OCI-LY1 (cell line): ENCODE measurements around the gene DPRX.

Experiments
- H2AFZ ChIP-seq: fragments of 200-600 bp; sonication (generic), shearing (Covaris generic); 2 replicates; pipeline ENCODE4 v1.6.0; 2014; ENCODE audit warnings: antibody characterized with exemption, mild to moderate bottlenecking, low read length
- H3F3A ChIP-seq: fragments of 200-600 bp; sonication (generic), shearing (Covaris generic); 2 replicates; pipeline ENCODE4 v1.6.0; 2014; ENCODE audit warnings: mild to moderate bottlenecking, antibody characterized with exemption, low read length, moderate library complexity; ENCODE audit not compliant: insufficient read depth
- H3K27ac ChIP-seq: fragments of 200-600 bp; sonication (generic); 2 replicates; pipeline ENCODE4 v1.5.1; 2014; ENCODE audit warnings: low read length, mixed run types, mild to moderate bottlenecking, low read depth; ENCODE audit not compliant: poor library complexity, severe bottlenecking
- H3K27me3 ChIP-seq: fragments of 200-600 bp; sonication (generic); 2 replicates; pipeline ENCODE4 v1.6.0; 2014; ENCODE audit warnings: antibody characterized with exemption, mild to moderate bottlenecking, low read length, moderate library complexity; ENCODE audit not compliant: insufficient read depth
- H3K36me3 ChIP-seq: fragments of 200-600 bp; sonication (generic); 2 replicates; pipeline ENCODE4 v1.6.1; 2014; ENCODE audit warnings: mild to moderate bottlenecking, antibody characterized with exemption, low read length, moderate library complexity, mixed read lengths; ENCODE audit not compliant: insufficient read depth
- H3K4me1 ChIP-seq: fragments of 200-600 bp; sonication (generic); 2 replicates; pipeline ENCODE4 v1.5.1; 2014; ENCODE audit warnings: mild to moderate bottlenecking, low read length, moderate library complexity; ENCODE audit not compliant: insufficient read depth, severe bottlenecking
- H3K4me2 ChIP-seq: fragments of 200-600 bp; sonication (generic), shearing (Covaris generic); 2 replicates; pipeline ENCODE4 v1.6.1; 2014; ENCODE audit warnings: low read length
- H3K4me3 ChIP-seq: fragments of 200-600 bp; sonication (generic); 2 replicates; pipeline ENCODE4 v1.5.1; 2014; ENCODE audit warnings: low read length, low read depth, mild to moderate bottlenecking, mixed read lengths; ENCODE audit not compliant: poor library complexity, severe bottlenecking
- H3K79me2 ChIP-seq: fragments of 200-600 bp; shearing (Covaris generic); 2 replicates; pipeline ENCODE4 v1.6.1; 2016; ENCODE audit warnings: mixed run types, low read length, mixed read lengths; ENCODE audit not compliant: insufficient read depth
- H3K9ac ChIP-seq: fragments of 200-600 bp; sonication (generic), shearing (Covaris generic); 2 replicates; pipeline ENCODE4 v1.6.1; 2014; ENCODE audit warnings: mild to moderate bottlenecking, low read length, mixed read lengths
- H3K9me2 ChIP-seq: fragments of 200-600 bp; sonication (generic), shearing (Covaris generic); 2 replicates; pipeline ENCODE4 v1.6.1; 2014; ENCODE audit warnings: low read depth, mild to moderate bottlenecking, low read length, mixed read lengths
- H3K9me3 ChIP-seq: fragments of 200-600 bp; shearing (Covaris generic); 2 replicates; pipeline ENCODE4 v1.6.1; 2014; ENCODE audit warnings: low read length, mixed read lengths
- H4K20me1 ChIP-seq: fragments of 200-600 bp; sonication (generic), shearing (Covaris generic); 2 replicates; pipeline ENCODE4 v1.6.0; 2016; ENCODE audit warnings: mild to moderate bottlenecking, low read length; ENCODE audit not compliant: insufficient read depth
- CTCF ChIP-seq: fragments of 200-600 bp; sonication (generic), shearing (Covaris generic); IDR thresholded peaks from 2 replicates; pipeline ENCODE4 v1.5.1; 2017; ENCODE audit warnings: mild to moderate bottlenecking, antibody characterized with exemption, low read length, moderate library complexity, mixed read lengths
- EZH2 ChIP-seq: fragments of 200-600 bp; sonication (generic), shearing (Covaris generic); IDR thresholded peaks from 2 replicates; pipeline ENCODE4 v1.8.0; 2017; ENCODE audit warnings: borderline replicate concordance, mixed run types, mild to moderate bottlenecking, antibody characterized with exemption, low read length, moderate library complexity, mixed read lengths

Gene DPRX

GRCh38 chr19:53631949-53632407, at the start of gene DPRX:
Gene DPRX (plus strand): TSS chr19:53631999. CDS start chr19:53632107, 108 bp downstream.
- H3K36me3 ChIP-seq = no peaks in the 10 kb centered on the region
- H3K4me1 ChIP-seq = no peaks in the 10 kb centered on the region
- no peak within 1 kb of the TSS for H3K9ac ChIP-seq
- H3K9me3 ChIP-seq = no peaks in the 10 kb centered on the region
- no peaks in the 10 kb centered on the region for H3K79me2 ChIP-seq
- no peak within 1 kb of the TSS for H3K27ac ChIP-seq
- H3K4me2 ChIP-seq = no peak within 1 kb of the TSS
- H3K27me3 ChIP-seq = no peaks in the 10 kb centered on the region
- H4K20me1 ChIP-seq = no peaks in the 10 kb centered on the region
- no peak for TF ChIP-seq CTCF
- TF ChIP-seq EZH2 = no peak
- no peaks in the 10 kb centered on the region for H3F3A ChIP-seq
- no peaks in the 10 kb centered on the region for H3K9me2 ChIP-seq
- no peak within 1 kb of the TSS for H3K4me3 ChIP-seq
- no peak within 1 kb of the TSS for H2AFZ ChIP-seq

DNA sequence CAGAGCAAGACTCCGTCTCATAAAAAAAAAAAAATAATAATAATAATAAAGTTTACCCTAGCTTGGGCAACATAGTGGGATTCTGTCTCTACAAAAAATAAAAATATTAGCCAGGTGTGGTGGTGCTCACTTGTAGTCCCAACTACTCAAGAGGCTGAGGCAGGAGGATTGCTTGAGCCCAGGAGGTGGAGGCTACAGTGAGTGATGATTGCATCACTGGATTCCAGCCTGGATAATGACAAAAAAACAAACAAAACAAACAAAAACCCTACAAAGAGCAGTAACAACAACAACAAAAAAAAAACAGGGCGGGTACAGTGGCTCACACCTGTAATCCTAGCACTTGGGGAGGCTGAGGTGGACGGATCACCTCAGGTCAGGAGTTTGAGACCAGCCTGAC, 48.6 kb upstream of the DPRX start:
- TF ChIP-seq CTCF (no peak), EZH2 (no peak)

DNA sequence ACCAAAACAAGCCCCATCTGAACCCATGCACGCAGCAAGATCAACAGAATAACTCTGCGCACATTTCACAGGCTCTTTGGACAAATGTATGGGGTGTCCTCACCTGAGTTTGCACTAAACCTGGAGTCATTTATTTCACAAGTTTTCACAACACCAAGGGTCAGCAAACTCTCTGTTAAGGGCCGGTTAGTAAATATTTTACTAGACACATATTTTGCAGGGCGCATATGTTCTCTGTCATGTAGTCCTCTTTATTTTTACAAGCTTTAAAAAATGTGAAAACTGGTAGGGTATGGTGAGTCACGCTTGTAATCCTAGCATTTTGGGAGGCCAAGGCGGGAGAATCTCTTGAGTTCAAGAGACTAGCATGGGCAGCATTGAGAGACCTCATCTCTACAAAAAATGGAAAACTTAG, 45.5 kb upstream of the DPRX start:
- no peaks in the 10 kb centered on the region for H3K4me1 ChIP-seq
- no peaks in the 10 kb centered on the region for H3K9me3 ChIP-seq
- no peak overlapping the region for H3K4me3 ChIP-seq
- no peaks in the 10 kb centered on the region for H3K27me3 ChIP-seq
- H3F3A ChIP-seq = no peaks in the 10 kb centered on the region
- no peaks in the 10 kb centered on the region for H3K36me3 ChIP-seq
- H3K9ac ChIP-seq = no peak overlapping the region
- no peak overlapping the region for H3K27ac ChIP-seq
- no peaks in the 10 kb centered on the region for H3K9me2 ChIP-seq
- no peaks in the 10 kb centered on the region for H4K20me1 ChIP-seq
- no peaks in the 10 kb centered on the region for H3K79me2 ChIP-seq
- H3K4me2 ChIP-seq = no peak overlapping the region
- no peak overlapping the region for H2AFZ ChIP-seq
- TF ChIP-seq EZH2 = no peak
- TF ChIP-seq CTCF = no peak

More for the DNA sequence above, 48.6 kb upstream of the DPRX start:
- Histone ChIP-seq H3K36me3 (peaks cover 15% of the 10 kb centered on the region), H3K79me2 (no peaks in the 10 kb centered on the region), H3K27ac (no peak overlapping the region), H3K4me1 (no peaks in the 10 kb centered on the region), H3K4me3 (no peak overlapping the region), H3K27me3 (no peaks in the 10 kb centered on the region), H3K9me3 (peaks cover 3% of the 10 kb centered on the region; the same call in 1 of the 2 replicates), H3K9ac (no peak overlapping the region), H3K9me2 (no peaks in the 10 kb centered on the region), H3F3A (no peaks in the 10 kb centered on the region), H3K4me2 (no peak overlapping the region), H2AFZ (no peak overlapping the region), H4K20me1 (no peaks in the 10 kb centered on the region)
